Adipocyte (in vitro differentiated cells): ENCODE data around the gene MIER2.

ENCODE experiments used
- DNase-seq: peaks from one replicate; pipeline ENCODE4 v3.0.0-alpha.2; 2015; ENCODE audit warnings: low read depth
- H3K27me3 ChIP-seq: replicated peaks from 2 replicates; pipeline ENCODE4 v1.7.0; 2013; ENCODE audit warnings: mild to moderate bottlenecking, low read length, moderate library complexity; ENCODE audit not compliant: control insufficient read depth, insufficient read depth
- H3K36me3 ChIP-seq: 2 replicates; pipeline ENCODE4 v1.7.0; 2013; ENCODE audit warnings: low read length, mild to moderate bottlenecking, moderate library complexity; ENCODE audit not compliant: control insufficient read depth, insufficient read depth, severe bottlenecking
- H3K4me1 ChIP-seq: 2 replicates; pipeline ENCODE4 v1.7.0; 2013; ENCODE audit warnings: mild to moderate bottlenecking, low read length, moderate library complexity; ENCODE audit not compliant: control insufficient read depth, insufficient read depth
- H3K4me3 ChIP-seq: 2 replicates; pipeline ENCODE4 v1.7.0; 2013; ENCODE audit warnings: mild to moderate bottlenecking, low read length, moderate library complexity
- H3K9ac ChIP-seq: 2 replicates; pipeline ENCODE4 v1.7.0; 2013; ENCODE audit warnings: mild to moderate bottlenecking, low read length, moderate library complexity
- H3K9me3 ChIP-seq: 2 replicates; pipeline ENCODE4 v1.7.0; 2013; ENCODE audit warnings: mild to moderate bottlenecking, low read length, moderate library complexity; ENCODE audit not compliant: control insufficient read depth

MIER2 gene

DNA sequence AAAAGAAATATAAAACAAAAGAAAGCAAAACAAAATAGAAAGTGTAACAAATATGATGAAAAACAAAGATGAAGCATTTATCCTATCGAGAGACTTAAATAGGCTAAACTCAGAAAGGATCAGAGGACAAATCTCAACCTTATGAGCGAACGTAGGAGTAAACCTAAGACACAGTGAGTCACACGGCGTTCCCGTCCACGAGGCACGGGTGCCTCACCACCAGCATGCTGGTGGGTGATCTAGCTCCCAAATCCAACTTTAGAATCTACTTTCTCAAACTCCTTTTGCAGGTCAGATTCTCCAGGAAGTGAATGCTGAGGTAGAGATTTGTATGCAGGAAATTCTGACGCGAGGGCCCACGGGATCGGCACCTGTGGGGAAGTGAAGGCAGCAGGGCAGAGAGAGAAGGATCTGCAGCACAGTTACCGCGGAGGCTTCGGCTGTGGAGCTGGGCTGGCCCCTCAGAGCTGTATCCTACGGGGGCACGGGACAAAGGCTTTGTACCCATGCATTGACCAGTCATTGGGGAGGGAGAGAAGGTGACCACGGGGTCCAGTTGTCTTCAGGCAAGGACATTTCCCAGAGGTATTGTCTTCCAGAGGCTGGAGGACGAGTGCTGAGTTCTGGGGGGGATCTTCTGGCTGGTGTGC, 7.5 kb upstream of the MIER2 start:
- Histone ChIP-seq H3K4me3 (no peak overlapping the region), H3K9me3 (peaks cover 20% of the 10 kb centered on the region), H3K4me1 (no peaks in the 10 kb centered on the region), H3K9ac (no peak overlapping the region), H3K36me3 (no peaks in the 10 kb centered on the region), H3K27me3 (no peaks in the 10 kb centered on the region)
- DNase-seq: no peak

GRCh38 chr19:347946-348861, 3.6 kb upstream of the MIER2 start:
- H3K9ac ChIP-seq: no peak overlapping the region
- no peak for DNase-seq
- H3K4me3 ChIP-seq: no peak overlapping the region
- H3K9me3 ChIP-seq: peaks cover 10% of the 10 kb centered on the region
- no peaks in the 10 kb centered on the region for H3K27me3 ChIP-seq
- no peaks in the 10 kb centered on the region for H3K36me3 ChIP-seq
- H3K4me1 ChIP-seq: peaks cover 7% of the 10 kb centered on the region

DNA sequence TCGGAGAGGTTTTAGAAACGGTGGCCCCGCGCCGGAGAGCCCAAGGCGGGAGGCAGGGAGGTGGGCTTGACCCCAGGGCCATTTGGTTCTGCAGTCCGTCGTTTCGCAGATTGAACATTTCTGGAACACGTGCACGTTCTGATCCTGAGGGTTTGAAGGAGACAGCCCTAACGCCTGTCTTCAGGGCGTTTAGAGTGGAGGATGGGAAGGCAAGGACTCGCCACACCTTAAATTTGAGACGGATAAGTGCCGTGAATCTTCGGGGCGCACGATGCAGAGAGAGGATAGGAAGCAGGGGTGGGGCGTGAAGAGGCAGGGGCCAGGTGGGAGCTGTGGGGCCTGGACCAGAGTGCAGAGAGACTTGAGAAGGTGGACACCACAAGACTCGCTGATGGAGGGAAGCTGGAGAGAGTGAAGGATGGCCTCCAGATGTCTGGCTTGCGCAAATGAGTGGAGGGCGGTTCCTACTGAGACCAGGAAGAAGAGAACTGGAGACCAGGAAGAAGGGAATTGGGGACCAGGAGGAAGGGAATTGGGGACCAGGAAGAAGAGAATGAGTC, 804 bp upstream of the MIER2 start:
- H3K9me3 ChIP-seq: no peaks in the 10 kb centered on the region
- peaks cover 2% of the 10 kb centered on the region for H3K36me3 ChIP-seq
- H3K9ac ChIP-seq: no peak overlapping the region
- H3K4me3 ChIP-seq: peak overlapping the region; percentile 77
- no peak for DNase-seq
- H3K4me1 ChIP-seq: peaks cover 31% of the 10 kb centered on the region
- no peaks in the 10 kb centered on the region for H3K27me3 ChIP-seq

GRCh38 chr19:343941-344624, 513 bp downstream of the MIER2 start:
- H3K4me3 ChIP-seq: peak overlapping the region; percentile 86
- no peaks in the 10 kb centered on the region for H3K9me3 ChIP-seq
- peaks cover 4% of the 10 kb centered on the region for H3K36me3 ChIP-seq
- peak overlapping the region; percentile 74 for H3K9ac ChIP-seq
- no peaks in the 10 kb centered on the region for H3K27me3 ChIP-seq
- DNase-seq: peak; percentile 63
- H3K4me1 ChIP-seq: peaks cover 31% of the 10 kb centered on the region

GRCh38 chr19:343451-343931, 1.1 kb downstream of the MIER2 start:
- Histone ChIP-seq H3K9me3 (no peaks in the 10 kb centered on the region), H3K9ac (peak overlapping the region; percentile 74), H3K4me1 (peaks cover 31% of the 10 kb centered on the region), H3K4me3 (peak overlapping the region; percentile 86), H3K27me3 (no peaks in the 10 kb centered on the region), H3K36me3 (peaks cover 4% of the 10 kb centered on the region)
- DNase-seq: no peak

GRCh38 chr19:342801-343421, 1.7 kb downstream of the MIER2 start:
- no peaks in the 10 kb centered on the region for H3K9me3 ChIP-seq
- H3K9ac ChIP-seq: peak overlapping the region; percentile 74
- peak overlapping the region; percentile 86 for H3K4me3 ChIP-seq
- no peaks in the 10 kb centered on the region for H3K27me3 ChIP-seq
- peaks cover 31% of the 10 kb centered on the region for H3K4me1 ChIP-seq
- peak; percentile 75 for DNase-seq
- peaks cover 4% of the 10 kb centered on the region for H3K36me3 ChIP-seq

DNA sequence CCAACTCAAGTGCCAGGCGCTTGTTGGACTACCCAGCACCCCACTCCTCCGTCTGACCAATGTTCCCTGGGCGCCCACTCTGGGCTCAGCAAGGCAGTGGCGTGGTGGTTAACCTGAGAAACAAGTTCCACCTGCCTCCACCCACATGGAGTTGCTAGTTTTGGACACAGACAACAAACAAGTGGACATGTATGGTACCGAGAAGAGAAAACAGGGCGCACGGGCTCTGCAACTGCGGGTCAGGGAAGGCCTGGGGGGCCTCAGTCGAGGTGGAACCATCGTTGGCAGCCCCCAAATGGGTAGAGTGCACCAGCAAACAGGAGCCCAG, 2.5 kb downstream of the MIER2 start:
- Histone ChIP-seq H3K36me3 (peaks cover 4% of the 10 kb centered on the region), H3K9me3 (no peaks in the 10 kb centered on the region), H3K4me3 (peak overlapping the region; percentile 86), H3K4me1 (peaks cover 31% of the 10 kb centered on the region), H3K9ac (peak overlapping the region; percentile 20), H3K27me3 (no peaks in the 10 kb centered on the region)
- no peak for DNase-seq

GRCh38 chr19:341386-342127, 3.0 kb downstream of the MIER2 start:
- peak overlapping the region; percentile 86 for H3K4me3 ChIP-seq
- peaks cover 4% of the 10 kb centered on the region for H3K36me3 ChIP-seq

GRCh38 chr19:340620-341385, 3.8 kb downstream of the MIER2 start:
- no peak overlapping the region for H3K4me3 ChIP-seq
- H3K9ac ChIP-seq: no peak overlapping the region
- DNase-seq: no peak
- no peaks in the 10 kb centered on the region for H3K27me3 ChIP-seq
- H3K4me1 ChIP-seq: peaks cover 40% of the 10 kb centered on the region
- H3K36me3 ChIP-seq: peaks cover 4% of the 10 kb centered on the region
- H3K9me3 ChIP-seq: no peaks in the 10 kb centered on the region

More at GRCh38 chr19:341386-342127, 3.0 kb downstream of the MIER2 start:
- H3K9me3 ChIP-seq: no peaks in the 10 kb centered on the region
- peaks cover 33% of the 10 kb centered on the region for H3K4me1 ChIP-seq
- H3K9ac ChIP-seq: no peak overlapping the region
- H3K27me3 ChIP-seq: no peaks in the 10 kb centered on the region
- no peak for DNase-seq
